COLO829 (cell line): ENCODE data around the gene SSBP2.
"Not testable (repeated sequence)": the region's sequence is repeated elsewhere in the genome, so short reads cannot be mapped to it uniquely, and the experiment has no call there.

ENCODE experiments used
- DNase-seq: peaks from one replicate; pipeline ENCODE4 v3.0.0; 2012; ENCODE audit warnings: low spot score

Gene SSBP2

GRCh38 chr5:81522571-81522970 is 228.3 kb downstream of the SSBP2 start:
- DNase-seq: no peak

- no peak for DNase-seq
These were observed 230.1 kb downstream of the SSBP2 start for GRCh38 chr5:81520769-81521168.

- no peak for DNase-seq
These were observed 231.5 kb downstream of the SSBP2 start for GRCh38 chr5:81519217-81519905.

- DNase-seq: no peak
These were observed 233.4 kb downstream of the SSBP2 start for GRCh38 chr5:81517462-81517861.

GRCh38 chr5:81516091-81516490 is 234.8 kb downstream of the SSBP2 start:
- no peak for DNase-seq

GRCh38 chr5:81513982-81514381 is 236.9 kb downstream of the SSBP2 start:
- peak; percentile 7 for DNase-seq

GRCh38 chr5:81513473-81513872 is 237.4 kb downstream of the SSBP2 start:
- no peak for DNase-seq

- DNase-seq: peak; percentile 46
These were observed 243.9 kb downstream of the SSBP2 start for GRCh38 chr5:81506900-81507588.

GRCh38 chr5:81506378-81506777 is 244.5 kb downstream of the SSBP2 start:
- DNase-seq: no peak

- DNase-seq: no peak
These were observed 245.2 kb downstream of the SSBP2 start for GRCh38 chr5:81505672-81506071.

- DNase-seq: not testable (repeated sequence)
These were observed 247.3 kb downstream of the SSBP2 start for GRCh38 chr5:81503602-81504001.

- no peak for DNase-seq
These were observed 255.6 kb downstream of the SSBP2 start for GRCh38 chr5:81495286-81495685.

- no peak for DNase-seq
These were observed 262.0 kb downstream of the SSBP2 start for GRCh38 chr5:81488862-81489261.

- DNase-seq: no peak
These were observed 264.2 kb downstream of the SSBP2 start for GRCh38 chr5:81486711-81487110.

- DNase-seq: no peak
These were observed 268.3 kb downstream of the SSBP2 start for GRCh38 chr5:81482595-81482994.

- DNase-seq: not testable (repeated sequence)
These were observed 277.5 kb downstream of the SSBP2 start for GRCh38 chr5:81473395-81473794.

GRCh38 chr5:81469676-81470075 is 281.2 kb downstream of the SSBP2 start:
- no peak for DNase-seq

- no peak for DNase-seq
These were observed 300.0 kb downstream of the SSBP2 start for GRCh38 chr5:81450940-81451339.

- no peak for DNase-seq
These were observed 315.9 kb downstream of the SSBP2 start for GRCh38 chr5:81435023-81435422.

GRCh38 chr5:81429985-81430384 is 320.9 kb downstream of the SSBP2 start:
- no peak for DNase-seq

GRCh38 chr5:81429363-81429762 is 321.5 kb downstream of the SSBP2 start:
- DNase-seq: no peak

- DNase-seq: peak; percentile 66
These were observed 322.0 kb downstream of the SSBP2 start for GRCh38 chr5:81428861-81429260.

GRCh38 chr5:81428446-81428845 is 322.5 kb downstream of the SSBP2 start:
- no peak for DNase-seq

- DNase-seq: no peak
These were observed 323.3 kb downstream of the SSBP2 start for GRCh38 chr5:81427566-81427965.
